Measurements from ENCODE around the gene AP2A2. TPM values are rescaled to one million over a fixed set of nuclear protein-coding genes. Genes with fewer than 3 reads are reported as not detected.

AP2A2 gene
- total RNA-seq, 1 donor from 2014 or later, result 69.7 TPM

DNA sequence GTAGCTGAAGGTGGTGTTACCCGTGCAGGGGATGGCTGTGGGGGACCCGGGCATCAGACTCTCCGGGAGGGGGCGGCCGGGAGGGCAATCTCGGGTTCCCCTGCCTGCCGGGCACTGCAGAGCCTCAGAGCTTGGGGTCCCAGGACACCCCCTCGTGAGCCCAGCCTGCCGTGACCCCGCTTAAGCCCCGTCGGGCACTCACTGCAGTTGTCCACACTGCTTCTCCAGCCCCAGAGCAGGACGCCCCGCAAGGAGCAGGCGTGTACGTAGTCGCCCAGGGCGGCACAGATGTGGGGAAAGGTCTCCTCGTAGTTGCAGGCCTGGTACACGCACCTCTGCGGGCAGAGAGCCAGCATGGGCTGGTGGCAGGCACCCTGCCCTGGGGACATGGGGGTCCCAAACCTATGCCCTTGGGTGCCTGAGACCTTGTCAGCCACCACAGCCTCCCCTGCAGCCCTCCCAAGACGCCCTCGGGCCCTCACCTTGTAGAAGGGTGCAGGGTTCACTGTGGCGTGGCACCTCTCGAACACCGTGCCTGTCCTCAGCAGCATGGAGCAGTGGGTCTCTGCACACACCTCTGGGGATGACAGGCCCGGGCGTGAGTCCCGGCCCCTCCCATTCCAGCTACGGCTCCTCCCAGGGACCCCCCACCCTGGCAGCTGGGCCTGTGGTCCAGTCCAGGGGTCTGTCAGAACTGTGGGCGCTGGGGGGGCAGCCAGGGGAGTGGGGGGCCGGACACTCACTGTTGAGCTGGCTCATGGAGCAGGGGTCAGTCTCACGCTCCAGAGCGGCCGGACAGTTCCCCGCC is 102.0 kb downstream of the AP2A2 start:
- TF ChIP-seq, protein P1, sequence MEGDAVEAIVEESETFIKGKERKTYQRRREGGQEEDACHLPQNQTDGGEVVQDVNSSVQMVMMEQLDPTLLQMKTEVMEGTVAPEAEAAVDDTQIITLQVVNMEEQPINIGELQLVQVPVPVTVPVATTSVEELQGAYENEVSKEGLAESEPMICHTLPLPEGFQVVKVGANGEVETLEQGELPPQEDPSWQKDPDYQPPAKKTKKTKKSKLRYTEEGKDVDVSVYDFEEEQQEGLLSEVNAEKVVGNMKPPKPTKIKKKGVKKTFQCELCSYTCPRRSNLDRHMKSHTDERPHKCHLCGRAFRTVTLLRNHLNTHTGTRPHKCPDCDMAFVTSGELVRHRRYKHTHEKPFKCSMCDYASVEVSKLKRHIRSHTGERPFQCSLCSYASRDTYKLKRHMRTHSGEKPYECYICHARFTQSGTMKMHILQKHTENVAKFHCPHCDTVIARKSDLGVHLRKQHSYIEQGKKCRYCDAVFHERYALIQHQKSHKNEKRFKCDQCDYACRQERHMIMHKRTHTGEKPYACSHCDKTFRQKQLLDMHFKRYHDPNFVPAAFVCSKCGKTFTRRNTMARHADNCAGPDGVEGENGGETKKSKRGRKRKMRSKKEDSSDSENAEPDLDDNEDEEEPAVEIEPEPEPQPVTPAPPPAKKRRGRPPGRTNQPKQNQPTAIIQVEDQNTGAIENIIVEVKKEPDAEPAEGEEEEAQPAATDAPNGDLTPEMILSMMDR (IDR thresholded peaks at IDR 0.05), result no peak
- H3K36me3 Mint-ChIP-seq (ENCODE audit: low read depth), result no peaks in the 10 kb centered on the region
- H3K27ac Mint-ChIP-seq (ENCODE audit: unreplicated experiment), result no peak overlapping the region
- no peaks in the 10 kb centered on the region for H3K27me3 Mint-ChIP-seq (ENCODE audit: low read depth)
- no peaks in the 10 kb centered on the region for H3K4me1 Mint-ChIP-seq (ENCODE audit: low read depth)
- DNase-seq (ENCODE audit: low spot score), result no peak
- no peaks in the 10 kb centered on the region for H3K9me3 Mint-ChIP-seq (ENCODE audit: low read depth)
- no peak overlapping the region for H3K4me3 Mint-ChIP-seq (ENCODE audit: unreplicated experiment)

DNA sequence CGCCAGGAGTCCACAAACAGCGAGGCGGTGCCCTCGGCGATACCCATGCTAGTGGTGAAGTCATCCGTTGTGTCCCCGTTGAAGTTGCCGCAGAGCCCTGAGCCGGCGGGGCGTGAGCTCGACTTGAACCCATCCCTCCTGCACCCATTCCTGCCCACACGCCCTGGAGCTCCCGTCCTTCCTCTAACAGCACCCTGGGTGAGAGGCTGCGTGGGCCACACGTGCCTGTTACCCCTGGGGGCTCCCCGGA is 102.5 kb downstream of the AP2A2 start:
- Mint-ChIP-seq H3K27ac (ENCODE audit: unreplicated experiment) (no peak overlapping the region), H3K4me3 (ENCODE audit: unreplicated experiment) (no peak overlapping the region), H3K9me3 (ENCODE audit: low read depth) (no peaks in the 10 kb centered on the region), H3K36me3 (ENCODE audit: low read depth) (no peaks in the 10 kb centered on the region), H3K27me3 (ENCODE audit: low read depth) (no peaks in the 10 kb centered on the region), H3K4me1 (ENCODE audit: low read depth) (no peaks in the 10 kb centered on the region)
- TF ChIP-seq, protein P1 (IDR thresholded peaks at IDR 0.05), result no peak
- DNase-seq (ENCODE audit: low spot score), result no peak

DNA sequence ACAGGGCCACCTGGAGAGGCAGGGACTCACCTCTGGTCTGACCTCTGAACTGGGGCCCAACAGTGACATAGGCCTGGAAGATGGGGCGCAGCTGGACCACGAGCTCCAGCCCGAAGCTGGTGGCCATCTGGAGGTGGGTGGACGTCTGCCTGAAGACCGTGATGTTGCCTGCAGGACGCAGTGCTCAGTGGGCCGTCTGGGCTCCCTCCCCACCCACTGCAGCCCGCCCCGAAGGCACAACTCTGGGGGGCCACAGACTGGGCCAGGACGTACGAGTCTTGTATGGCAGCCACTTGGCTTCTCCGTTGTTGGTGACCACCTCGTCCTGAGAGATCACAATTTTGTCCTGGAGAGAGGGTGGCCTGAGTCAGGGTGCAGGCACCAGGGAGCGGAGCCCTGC is 102.9 kb downstream of the AP2A2 start:
- H3K4me3 Mint-ChIP-seq (ENCODE audit: unreplicated experiment), result no peak overlapping the region

DNA sequence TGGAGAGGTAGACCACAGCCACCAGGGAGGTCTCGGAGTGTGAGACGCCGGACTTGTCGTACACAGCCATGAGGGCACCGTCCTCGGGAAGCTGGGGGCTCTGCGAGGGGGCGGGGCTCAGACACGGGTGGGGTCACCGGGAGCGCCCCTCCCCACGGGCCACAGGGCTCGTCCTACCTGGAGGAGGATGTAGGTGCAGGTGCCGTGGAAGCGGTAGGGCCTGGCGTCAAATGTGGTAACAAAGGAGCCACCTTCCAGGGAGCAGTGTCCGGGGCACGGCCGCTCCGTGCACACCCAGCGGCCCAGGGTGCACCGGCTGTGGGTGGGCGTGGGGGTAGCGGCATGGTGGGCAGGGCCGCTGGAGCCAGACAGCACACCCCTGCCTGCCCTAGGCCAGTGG is 103.4 kb downstream of the AP2A2 start:
- Mint-ChIP-seq H3K27me3 (ENCODE audit: low read depth) (no peaks in the 10 kb centered on the region), H3K4me3 (ENCODE audit: unreplicated experiment) (no peak overlapping the region), H3K27ac (ENCODE audit: unreplicated experiment) (no peak overlapping the region), H3K4me1 (ENCODE audit: low read depth) (no peaks in the 10 kb centered on the region), H3K36me3 (ENCODE audit: low read depth) (no peaks in the 10 kb centered on the region), H3K9me3 (ENCODE audit: low read depth) (no peaks in the 10 kb centered on the region)
- TF ChIP-seq, protein P1 (IDR thresholded peaks at IDR 0.05), result no peak
- DNase-seq (ENCODE audit: low spot score), result no peak

More for the DNA sequence above, 102.9 kb downstream of the AP2A2 start:
- no peak for DNase-seq (ENCODE audit: low spot score)
- Mint-ChIP-seq H3K36me3 (ENCODE audit: low read depth) (no peaks in the 10 kb centered on the region), H3K9me3 (ENCODE audit: low read depth) (no peaks in the 10 kb centered on the region), H3K4me1 (ENCODE audit: low read depth) (no peaks in the 10 kb centered on the region), H3K27me3 (ENCODE audit: low read depth) (no peaks in the 10 kb centered on the region), H3K27ac (ENCODE audit: unreplicated experiment) (no peak overlapping the region)
- TF ChIP-seq, protein P1 (IDR thresholded peaks at IDR 0.05), result no peak

DNA sequence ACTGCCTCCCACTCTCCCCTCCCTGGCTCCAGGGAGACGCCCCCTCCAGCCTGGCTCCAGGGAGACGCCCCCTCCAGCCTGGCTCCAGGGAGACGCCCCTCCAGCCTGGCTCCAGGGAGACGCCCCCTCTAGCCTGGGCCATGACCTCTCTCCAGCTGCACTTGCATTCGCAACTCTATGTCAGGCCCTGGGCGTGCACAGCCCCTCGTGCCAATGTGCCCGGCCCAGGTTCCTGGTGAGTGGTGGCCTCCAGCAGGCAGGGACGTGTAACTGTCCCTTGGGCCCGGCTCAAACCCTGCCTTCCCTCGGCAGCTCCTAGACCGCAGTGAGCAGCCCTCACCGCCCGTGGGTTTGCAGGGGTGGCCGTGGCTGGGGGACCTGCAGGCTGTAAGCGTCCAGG is 104.0 kb downstream of the AP2A2 start:
- no peaks in the 10 kb centered on the region for H3K36me3 Mint-ChIP-seq (ENCODE audit: low read depth)
- no peak for DNase-seq (ENCODE audit: low spot score)
- H3K4me3 Mint-ChIP-seq (ENCODE audit: unreplicated experiment), result no peak overlapping the region
- TF ChIP-seq, protein P1 (IDR thresholded peaks at IDR 0.05), result peak; percentile 12
- no peaks in the 10 kb centered on the region for H3K9me3 Mint-ChIP-seq (ENCODE audit: low read depth)
- H3K27ac Mint-ChIP-seq (ENCODE audit: unreplicated experiment), result no peak overlapping the region
- H3K4me1 Mint-ChIP-seq (ENCODE audit: low read depth), result no peaks in the 10 kb centered on the region
- no peaks in the 10 kb centered on the region for H3K27me3 Mint-ChIP-seq (ENCODE audit: low read depth)

Data from chondrocyte (in vitro differentiated cells).